OCI-LY7 (cell line): Measurements from ENCODE around the gene SAXO1. TPM values are rescaled to one million over a fixed set of nuclear protein-coding genes. Genes with fewer than 3 reads are reported as not detected.

Experiments
- BruUV-seq: library from RNA; stranded (reverse); fragments of 400-500 nt; replicated peaks from 2 replicates; lab custom pipeline; 2021; lab: Mats Ljungman, UMichigan
- CTCF ChIA-PET: fragments of 300-600 bp; sonication (Branson Sonifier 250); formaldehyde crosslinking; loops from one replicate; lab custom pipeline; 2022; ENCODE audit warnings: antibody characterized with exemption; ENCODE audit not compliant: unreplicated experiment; lab: Charles Lee
- POLR2A ChIA-PET: fragments of 300-600 bp; sonication (Branson Sonifier 250); formaldehyde crosslinking; loops from one replicate; lab custom pipeline; 2022; ENCODE audit warnings: antibody characterized with exemption; lab: Charles Lee
- DNase-seq: peaks from one replicate; pipeline ENCODE4 v3.0.0-alpha.2; 2015; ENCODE audit warnings: low spot score
- H2AFZ ChIP-seq: fragments of 200-600 bp; sonication (generic), shearing (Covaris generic); 2 replicates; pipeline ENCODE4 v1.6.1; 2014; ENCODE audit warnings: mild to moderate bottlenecking, antibody characterized with exemption, low read length, moderate library complexity
- H3K27ac ChIP-seq: fragments of 200-600 bp; sonication (generic); 2 replicates; pipeline ENCODE4 v1.5.1; 2014; ENCODE audit warnings: mixed run types, low read depth, mild to moderate bottlenecking, moderate library complexity, low read length, inconsistent platforms; ENCODE audit not compliant: poor library complexity, severe bottlenecking
- H3K36me3 ChIP-seq: fragments of 200-600 bp; sonication (generic); 2 replicates; pipeline ENCODE4 v1.6.1; 2014; ENCODE audit warnings: mild to moderate bottlenecking, antibody characterized with exemption, low read length, moderate library complexity, mixed read lengths; ENCODE audit not compliant: insufficient read depth
- H3K4me1 ChIP-seq: fragments of 200-600 bp; sonication (generic); 2 replicates; pipeline ENCODE4 v1.5.1; 2014; ENCODE audit warnings: mild to moderate bottlenecking, low read length; ENCODE audit not compliant: insufficient read depth, poor library complexity, severe bottlenecking
- H3K4me2 ChIP-seq: fragments of 200-600 bp; sonication (generic); 2 replicates; pipeline ENCODE4 v1.6.1; 2014; ENCODE audit warnings: mild to moderate bottlenecking, low read length
- H3K4me3 ChIP-seq: fragments of 200-600 bp; sonication (generic); 2 replicates; pipeline ENCODE4 v1.5.1; 2014; ENCODE audit warnings: mild to moderate bottlenecking, low read depth, low read length; ENCODE audit not compliant: poor library complexity, severe bottlenecking
- H3K79me2 ChIP-seq: fragments of 200-600 bp; sonication (generic); 2 replicates; pipeline ENCODE4 v1.6.1; 2016; ENCODE audit warnings: low read depth, mild to moderate bottlenecking, low read length, moderate library complexity, mixed read lengths; ENCODE audit not compliant: insufficient read depth
- H3K9me2 ChIP-seq: fragments of 200-600 bp; sonication (generic); 2 replicates; pipeline ENCODE4 v1.6.1; 2016; ENCODE audit warnings: mild to moderate bottlenecking, low read length, mixed read lengths; ENCODE audit not compliant: insufficient read depth
- H3K9me3 ChIP-seq: fragments of 200-600 bp; sonication (generic); 2 replicates; pipeline ENCODE4 v1.6.1; 2014; ENCODE audit warnings: mild to moderate bottlenecking, mixed run types, low read length, mixed read lengths
- H4K20me1 ChIP-seq: fragments of 200-600 bp; sonication (generic); 2 replicates; pipeline ENCODE4 v1.6.1; 2014; ENCODE audit warnings: mild to moderate bottlenecking, antibody characterized with exemption, low read length, moderate library complexity, mixed read lengths; ENCODE audit not compliant: insufficient read depth
- CTCF ChIP-seq: fragments of 200-600 bp; sonication (generic); conservative IDR thresholded peaks from 2 replicates; pipeline ENCODE4 v1.5.1; 2014; ENCODE audit warnings: mild to moderate bottlenecking, antibody characterized with exemption, low read length, moderate library complexity, mixed read lengths
- EZH2phosphoT487 ChIP-seq: fragments of 200-600 bp; sonication (generic); IDR thresholded peaks from 2 replicates; pipeline ENCODE4 v1.6.1; 2018; ENCODE audit warnings: low read depth, borderline replicate concordance, mild to moderate bottlenecking, mixed run types, antibody characterized with exemption, low read length, moderate library complexity, mixed read lengths
- intact Hi-C: fragments of 100-400 bp; cut with micrococcal nuclease; formaldehyde crosslinking; loops from one replicate; pipeline ENCODE4 v1.10.0; 2022; ENCODE audit not compliant: unreplicated experiment
- total RNA-seq, 2 experiments: library from RNA; depleted of rRNA in 1 of 2; stranded (reverse); fragments of >200 nt in 1 of 2; shearing (Covaris generic) in 1 of 2; gene quantifications; 2 replicates each; pipeline ENCODE4 v1.2.3, GENCODE V29; 2014 to 2022

SAXO1 gene
- total RNA-seq, 2 experiments from 2014 or later, result 0.63 TPM; not detected in 1

DNA sequence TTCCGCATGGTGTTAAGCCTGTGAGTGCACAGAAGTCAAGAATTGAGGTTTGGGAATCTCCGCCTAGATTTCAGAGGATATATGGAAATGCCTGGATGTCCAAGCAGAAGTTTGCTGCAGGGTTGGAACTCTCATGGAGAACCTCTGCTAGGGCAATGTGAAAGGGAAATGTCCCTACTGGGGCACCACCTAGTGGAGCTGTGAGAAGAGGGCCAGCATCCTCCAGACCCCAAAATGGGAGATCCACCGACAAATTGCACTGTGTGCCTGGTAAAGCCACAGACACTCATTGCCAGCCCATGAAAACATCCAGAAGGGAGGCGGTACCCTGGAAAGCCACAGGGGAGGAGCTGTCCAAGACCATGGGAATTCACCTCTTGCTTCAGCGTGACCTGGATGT lies 3.6 kb upstream of the SAXO1 start:
- no peak overlapping the region for H2AFZ ChIP-seq
- H3K36me3 ChIP-seq, result no peaks in the 10 kb centered on the region
- no peak overlapping the region for H3K27ac ChIP-seq
- H3K9me3 ChIP-seq, result no peaks in the 10 kb centered on the region
- intact Hi-C loops, result no loop called here
- no peak overlapping the region for H3K4me3 ChIP-seq
- no peak overlapping the region for H3K4me2 ChIP-seq
- ChIA-PET CTCF (no interaction called here), POLR2A (interaction anchor here (0.7 kb wide), 1 partner anchor 897 kb away, joined by 4 read pairs; no protein-coding TSS in a partner anchor)
- no peaks in the 10 kb centered on the region for H3K79me2 ChIP-seq
- no peaks in the 10 kb centered on the region for H4K20me1 ChIP-seq
- TF ChIP-seq CTCF (peak; percentile 41; the same call in 1 of the 2 replicates), EZH2phosphoT487 (no peak)
- BruUV-seq, result no TSS peak
- no peaks in the 10 kb centered on the region for H3K4me1 ChIP-seq
- H3K9me2 ChIP-seq, result no peaks in the 10 kb centered on the region
- no peak for DNase-seq

DNA sequence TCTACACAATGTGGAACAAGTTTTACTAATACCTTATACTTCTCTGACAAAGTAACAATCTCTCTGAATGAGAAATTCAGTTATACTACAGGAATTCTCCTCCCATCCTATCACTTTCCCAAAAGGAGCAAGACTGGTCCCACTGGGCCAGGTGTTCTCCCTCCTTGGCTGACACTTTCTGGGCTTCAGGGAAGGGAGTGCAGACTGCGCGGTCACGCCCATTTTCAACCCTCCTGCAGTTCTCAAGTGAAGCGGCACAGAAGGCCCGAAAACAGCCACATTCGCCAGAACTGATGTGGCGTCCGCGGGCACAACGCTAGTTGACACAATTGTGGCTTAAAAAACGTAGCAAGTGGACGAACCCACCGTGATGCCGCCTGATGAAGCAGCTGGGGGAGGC lies 603 bp downstream of the SAXO1 start:
- H4K20me1 ChIP-seq, result no peaks in the 10 kb centered on the region
- no peak overlapping the region for H3K4me3 ChIP-seq
- H3K36me3 ChIP-seq, result no peaks in the 10 kb centered on the region
- intact Hi-C loops, result no loop called here
- no peaks in the 10 kb centered on the region for H3K4me1 ChIP-seq
- no TSS peak for BruUV-seq
- TF ChIP-seq CTCF (no peak), EZH2phosphoT487 (no peak)
- no peak overlapping the region for H3K4me2 ChIP-seq
- no peak overlapping the region for H3K27ac ChIP-seq
- no peaks in the 10 kb centered on the region for H3K9me2 ChIP-seq
- no peak overlapping the region for H2AFZ ChIP-seq
- DNase-seq, result no peak
- ChIA-PET CTCF (no interaction called here), POLR2A (no interaction called here)
- H3K79me2 ChIP-seq, result no peaks in the 10 kb centered on the region
- H3K9me3 ChIP-seq, result no peaks in the 10 kb centered on the region

DNA sequence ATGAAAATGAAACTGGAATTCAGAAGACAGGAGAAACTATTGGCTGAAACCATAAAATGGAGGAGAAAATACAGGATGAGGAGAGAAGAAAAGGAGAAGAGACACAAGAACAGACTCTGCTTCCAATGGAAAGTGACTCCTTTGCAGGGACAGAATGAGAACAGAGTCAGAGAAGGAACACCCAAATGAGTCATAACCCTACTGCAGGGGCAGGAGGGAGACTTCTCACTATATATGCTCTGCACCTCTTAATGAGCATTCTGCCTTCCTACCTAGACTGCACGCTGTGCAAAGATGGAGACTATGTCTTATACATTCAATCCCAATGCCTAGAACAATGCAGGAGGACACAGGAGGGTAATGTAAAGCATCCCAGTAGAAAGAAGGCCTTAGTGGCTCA lies 2.1 kb downstream of the SAXO1 start:
- no peak overlapping the region for H3K4me2 ChIP-seq
- H3K4me3 ChIP-seq, result no peak overlapping the region
- H3K27ac ChIP-seq, result no peak overlapping the region
- no peak for DNase-seq
- ChIA-PET POLR2A (no interaction called here), CTCF (no interaction called here)
- H3K36me3 ChIP-seq, result no peaks in the 10 kb centered on the region
- no peaks in the 10 kb centered on the region for H3K79me2 ChIP-seq
- H4K20me1 ChIP-seq, result no peaks in the 10 kb centered on the region
- BruUV-seq, result no TSS peak
- TF ChIP-seq EZH2phosphoT487 (no peak), CTCF (no peak)
- no peaks in the 10 kb centered on the region for H3K4me1 ChIP-seq
- intact Hi-C loops, result no loop called here
- no peaks in the 10 kb centered on the region for H3K9me2 ChIP-seq
- H3K9me3 ChIP-seq, result no peaks in the 10 kb centered on the region
- H2AFZ ChIP-seq, result no peak overlapping the region
